HepG2 (cell line): ENCODE results near the gene TARS3. TPM values are rescaled to one million over a fixed set of nuclear protein-coding genes. Genes with fewer than 3 reads are reported as not detected.

Source experiments
- CBX2 ChIP-seq, 2 experiments: fragments of 200-600 bp in 1 of 2; sonication (generic); formaldehyde crosslinking in 1 of 2; IDR thresholded peaks; 2 replicates each; pipeline versions ENCODE4 v1.7.0 to v1.8.1; 2018 to 2022; ENCODE audit warnings: low read depth in 2 of 2, low read length in 1 of 2, mild to moderate bottlenecking in 1 of 2, missing genetic modification reagents in 1 of 2
- CBX5 ChIP-seq: sonication (generic); formaldehyde crosslinking; IDR thresholded peaks from 2 replicates; pipeline ENCODE4 v1.4.0; 2020; ENCODE audit warnings: missing genetic modification reagents, borderline replicate concordance
- ELF3 ChIP-seq: IDR thresholded peaks from 2 replicates; pipeline ENCODE4 v1.6.1; 2016; ENCODE audit warnings: missing genetic modification reagents, missing compliant biosample characterization
- ESRRA ChIP-seq: sonication (generic); formaldehyde crosslinking; IDR thresholded peaks from 2 replicates; pipeline ENCODE4 v1.5.1; 2020; ENCODE audit warnings: mild to moderate bottlenecking, low read depth, missing genetic modification reagents
- IKZF1 ChIP-seq: fragments of 450-650 bp; IDR thresholded peaks from 2 replicates; pipeline ENCODE4 v1.7.1; 2016
- KAT8 ChIP-seq: IDR thresholded peaks from 2 replicates; pipeline ENCODE4 v1.6.1; 2016; ENCODE audit warnings: missing genetic modification reagents, missing compliant biosample characterization
- KLF16 ChIP-seq, 2 experiments: sonication (generic) in 1 of 2; formaldehyde crosslinking in 1 of 2; IDR thresholded peaks; 2 replicates each; pipeline versions ENCODE4 v1.6.1 to v1.8.0; 2016 to 2023; ENCODE audit warnings: missing genetic modification reagents in 2 of 2, missing compliant biosample characterization in 1 of 2
- NFE2L1 ChIP-seq: sonication (generic); formaldehyde crosslinking; IDR thresholded peaks from 2 replicates; pipeline ENCODE4 v1.4.0; 2020; ENCODE audit warnings: missing genetic modification reagents, mild to moderate bottlenecking, borderline replicate concordance
- SIX1 ChIP-seq: sonication (generic); formaldehyde crosslinking; IDR thresholded peaks from 2 replicates; pipeline ENCODE4 v1.4.0; 2020; ENCODE audit warnings: missing genetic modification reagents, borderline replicate concordance
- SP4 ChIP-seq: sonication (generic); formaldehyde crosslinking; IDR thresholded peaks from 2 replicates; pipeline ENCODE4 v1.8.1; 2023; ENCODE audit warnings: mild to moderate bottlenecking, missing genetic modification reagents
- TARDBP ChIP-seq: sonication (generic); formaldehyde crosslinking; IDR thresholded peaks from 2 replicates; pipeline ENCODE4 v1.8.0; 2022; ENCODE audit warnings: mild to moderate bottlenecking, missing genetic modification reagents
- ZFP36L1 ChIP-seq: sonication (generic); formaldehyde crosslinking; IDR thresholded peaks from 2 replicates; pipeline ENCODE4 v1.8.0; 2022; ENCODE audit warnings: mild to moderate bottlenecking, missing genetic modification reagents, moderate library complexity
- ZNF235 ChIP-seq: sonication (generic); formaldehyde crosslinking; IDR thresholded peaks from 2 replicates; pipeline ENCODE4 v1.8.1; 2023; ENCODE audit warnings: mild to moderate bottlenecking, missing genetic modification reagents, borderline replicate concordance
- ZNF256 ChIP-seq: sonication (generic); formaldehyde crosslinking; conservative IDR thresholded peaks from 2 replicates; pipeline ENCODE4 v1.4.0; 2020; ENCODE audit warnings: missing genetic modification reagents
- ZNF30 ChIP-seq: sonication (generic); formaldehyde crosslinking; IDR thresholded peaks from 2 replicates; pipeline ENCODE4 v1.5.0; 2020; ENCODE audit warnings: mild to moderate bottlenecking, missing genetic modification reagents
- ZNF569 ChIP-seq: sonication (generic); formaldehyde crosslinking; IDR thresholded peaks from 2 replicates; pipeline ENCODE4 v1.5.0; 2020; ENCODE audit warnings: mild to moderate bottlenecking, missing genetic modification reagents, moderate library complexity, borderline replicate concordance
- polyA plus RNA-seq, 8 experiments: library from polyadenylated mRNA; depleted of rRNA in 3 of 8; stranded (reverse) in 7 of 8; unstranded in 1 of 8; fragments of >200 nt; fragmentation: Illumina TruSeq in 4 of 8; extraction: Trizol in 4 of 8; gene quantifications; 2 replicates each; pipeline versions ENCODE4 v1.2.1 to v1.2.3, GENCODE V29; 2011 to 2016; ENCODE audit warnings: low read depth in 4 of 8, missing spikeins in 1 of 8, mixed read lengths in 1 of 8; ENCODE audit not compliant: insufficient read depth in 1 of 8
- total RNA-seq, 5 experiments: library from RNA; depleted of rRNA; stranded (reverse); fragments of >200 nt; fragmentation: Illumina TruSeq; extraction: Trizol; gene quantifications; 2 replicates each; pipeline ENCODE4 v1.2.3, GENCODE V29; 2016; ENCODE audit warnings: low read depth in 1 of 5
- TF ChIP-seq, protein P1 (sequence below): sonication (generic); formaldehyde crosslinking; IDR thresholded peaks from 2 replicates; pipeline ENCODE4 v1.4.0; 2020; ENCODE audit warnings: low read depth, missing genetic modification reagents
- TF ChIP-seq, protein P2 (sequence below): sonication (generic); formaldehyde crosslinking; conservative IDR thresholded peaks from 2 replicates; pipeline ENCODE4 v1.8.1; 2023; ENCODE audit warnings: missing genetic modification reagents
- TF ChIP-seq, protein P3 (sequence below): sonication (generic); formaldehyde crosslinking; IDR thresholded peaks from 2 replicates; pipeline ENCODE4 v1.4.0; 2020; ENCODE audit warnings: missing genetic modification reagents, borderline replicate concordance
- TF ChIP-seq, protein P4 (sequence below): IDR thresholded peaks from 2 replicates; pipeline ENCODE4 v1.6.1; 2016; ENCODE audit warnings: missing compliant biosample characterization, missing genetic modification reagents, borderline replicate concordance

The TARS3 gene
- total and polyA plus RNA-seq, 2 of the 13 experiments (the other 11 are each of a cell fraction or from before 2014, with no cell fraction given) = 4.1 to 11.7 TPM

DNA sequence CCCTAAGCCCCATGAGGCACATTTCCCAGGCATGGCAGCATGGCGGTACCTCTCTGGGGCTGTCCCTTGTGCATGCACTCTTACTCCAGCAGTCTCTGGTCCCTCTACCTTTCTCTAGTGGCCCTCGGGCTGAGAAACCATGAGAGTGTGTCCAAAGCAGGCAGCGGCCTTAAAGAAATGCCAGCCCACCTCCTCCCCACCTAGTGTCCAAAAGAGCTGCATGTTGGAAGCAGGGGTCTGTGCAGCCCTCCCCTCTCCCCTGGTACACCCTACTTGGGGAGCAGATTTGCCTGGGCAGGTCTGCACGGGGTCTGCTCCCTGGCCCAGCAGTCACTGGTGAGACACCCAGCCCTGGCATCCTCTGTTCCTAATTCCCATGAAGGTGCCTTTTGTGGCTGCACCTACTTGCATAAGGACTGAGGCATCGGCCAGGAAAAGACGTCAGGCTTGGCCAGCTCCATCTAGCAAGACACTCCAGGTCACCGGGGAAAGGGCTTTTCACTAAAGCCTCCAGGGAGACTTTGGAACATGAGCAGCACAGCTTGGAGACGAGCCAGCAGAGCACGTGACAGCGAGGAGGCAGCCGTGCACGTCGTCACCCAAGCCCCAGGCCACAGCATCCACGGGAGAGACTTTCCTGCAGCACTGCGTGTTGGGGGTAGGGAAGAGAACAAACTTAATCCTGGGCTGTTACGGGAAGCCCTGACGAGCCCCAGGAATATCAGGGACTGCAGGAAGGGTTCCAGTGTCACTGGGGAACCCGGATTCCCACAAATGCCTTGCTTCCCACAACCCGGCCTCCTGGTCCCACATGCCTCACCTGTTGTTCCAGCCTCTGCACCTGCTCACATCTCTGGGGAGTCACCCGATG is 110.9 kb downstream of the TARS3 start (continued):
- TF ChIP-seq, protein P1, sequence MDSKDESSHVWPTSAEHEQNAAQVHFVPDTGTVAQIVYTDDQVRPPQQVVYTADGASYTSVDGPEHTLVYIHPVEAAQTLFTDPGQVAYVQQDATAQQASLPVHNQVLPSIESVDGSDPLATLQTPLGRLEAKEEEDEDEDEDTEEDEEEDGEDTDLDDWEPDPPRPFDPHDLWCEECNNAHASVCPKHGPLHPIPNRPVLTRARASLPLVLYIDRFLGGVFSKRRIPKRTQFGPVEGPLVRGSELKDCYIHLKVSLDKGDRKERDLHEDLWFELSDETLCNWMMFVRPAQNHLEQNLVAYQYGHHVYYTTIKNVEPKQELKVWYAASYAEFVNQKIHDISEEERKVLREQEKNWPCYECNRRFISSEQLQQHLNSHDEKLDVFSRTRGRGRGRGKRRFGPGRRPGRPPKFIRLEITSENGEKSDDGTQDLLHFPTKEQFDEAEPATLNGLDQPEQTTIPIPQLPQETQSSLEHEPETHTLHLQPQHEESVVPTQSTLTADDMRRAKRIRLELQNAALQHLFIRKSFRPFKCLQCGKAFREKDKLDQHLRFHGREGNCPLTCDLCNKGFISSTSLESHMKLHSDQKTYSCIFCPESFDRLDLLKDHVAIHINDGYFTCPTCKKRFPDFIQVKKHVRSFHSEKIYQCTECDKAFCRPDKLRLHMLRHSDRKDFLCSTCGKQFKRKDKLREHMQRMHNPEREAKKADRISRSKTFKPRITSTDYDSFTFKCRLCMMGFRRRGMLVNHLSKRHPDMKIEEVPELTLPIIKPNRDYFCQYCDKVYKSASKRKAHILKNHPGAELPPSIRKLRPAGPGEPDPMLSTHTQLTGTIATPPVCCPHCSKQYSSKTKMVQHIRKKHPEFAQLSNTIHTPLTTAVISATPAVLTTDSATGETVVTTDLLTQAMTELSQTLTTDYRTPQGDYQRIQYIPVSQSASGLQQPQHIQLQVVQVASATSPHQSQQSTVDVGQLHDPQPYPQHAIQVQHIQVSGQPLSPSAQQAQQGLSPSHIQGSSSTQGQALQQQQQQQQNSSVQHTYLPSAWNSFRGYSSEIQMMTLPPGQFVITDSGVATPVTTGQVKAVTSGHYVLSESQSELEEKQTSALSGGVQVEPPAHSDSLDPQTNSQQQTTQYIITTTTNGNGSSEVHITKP (CRISPR knock-in tag) = no peak
- TF ChIP-seq SP4 (no peak; the same call in 1 of the 2 replicates), KAT8 (0 out of 2 replicates have a peak, but pooled peaks have one; percentile 14), ZNF235 (CRISPR knock-in tag) (0 out of 2 replicates have a peak, but pooled peaks have one; percentile 36), ESRRA (CRISPR knock-in tag) (no peak), SIX1 (CRISPR knock-in tag) (no peak), ZNF30 (CRISPR knock-in tag) (no peak), NFE2L1 (CRISPR knock-in tag) (no peak), CBX5 (no peak), IKZF1 (no peak), ZNF569 (no peak), KLF16 (CRISPR knock-in tag; IDR thresholded peaks at IDR 0.05) (no peak), ZNF256 (CRISPR knock-in tag) (no peak), TARDBP (CRISPR knock-in tag) (no peak), ELF3 (peak; percentile 47; the same call in 1 of the 2 replicates), CBX2 (IDR thresholded peaks at IDR 0.05; ENCODE audit: low read depth, low read length) (no peak), CBX2 (CRISPR knock-in tag; IDR thresholded peaks at IDR 0.05; ENCODE audit: low read depth) (no peak; the same call in 1 of the 2 replicates), ZFP36L1 (no peak)
- TF ChIP-seq, protein P2, sequence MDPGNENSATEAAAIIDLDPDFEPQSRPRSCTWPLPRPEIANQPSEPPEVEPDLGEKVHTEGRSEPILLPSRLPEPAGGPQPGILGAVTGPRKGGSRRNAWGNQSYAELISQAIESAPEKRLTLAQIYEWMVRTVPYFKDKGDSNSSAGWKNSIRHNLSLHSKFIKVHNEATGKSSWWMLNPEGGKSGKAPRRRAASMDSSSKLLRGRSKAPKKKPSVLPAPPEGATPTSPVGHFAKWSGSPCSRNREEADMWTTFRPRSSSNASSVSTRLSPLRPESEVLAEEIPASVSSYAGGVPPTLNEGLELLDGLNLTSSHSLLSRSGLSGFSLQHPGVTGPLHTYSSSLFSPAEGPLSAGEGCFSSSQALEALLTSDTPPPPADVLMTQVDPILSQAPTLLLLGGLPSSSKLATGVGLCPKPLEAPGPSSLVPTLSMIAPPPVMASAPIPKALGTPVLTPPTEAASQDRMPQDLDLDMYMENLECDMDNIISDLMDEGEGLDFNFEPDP = no peak
- TF ChIP-seq, protein P3, sequence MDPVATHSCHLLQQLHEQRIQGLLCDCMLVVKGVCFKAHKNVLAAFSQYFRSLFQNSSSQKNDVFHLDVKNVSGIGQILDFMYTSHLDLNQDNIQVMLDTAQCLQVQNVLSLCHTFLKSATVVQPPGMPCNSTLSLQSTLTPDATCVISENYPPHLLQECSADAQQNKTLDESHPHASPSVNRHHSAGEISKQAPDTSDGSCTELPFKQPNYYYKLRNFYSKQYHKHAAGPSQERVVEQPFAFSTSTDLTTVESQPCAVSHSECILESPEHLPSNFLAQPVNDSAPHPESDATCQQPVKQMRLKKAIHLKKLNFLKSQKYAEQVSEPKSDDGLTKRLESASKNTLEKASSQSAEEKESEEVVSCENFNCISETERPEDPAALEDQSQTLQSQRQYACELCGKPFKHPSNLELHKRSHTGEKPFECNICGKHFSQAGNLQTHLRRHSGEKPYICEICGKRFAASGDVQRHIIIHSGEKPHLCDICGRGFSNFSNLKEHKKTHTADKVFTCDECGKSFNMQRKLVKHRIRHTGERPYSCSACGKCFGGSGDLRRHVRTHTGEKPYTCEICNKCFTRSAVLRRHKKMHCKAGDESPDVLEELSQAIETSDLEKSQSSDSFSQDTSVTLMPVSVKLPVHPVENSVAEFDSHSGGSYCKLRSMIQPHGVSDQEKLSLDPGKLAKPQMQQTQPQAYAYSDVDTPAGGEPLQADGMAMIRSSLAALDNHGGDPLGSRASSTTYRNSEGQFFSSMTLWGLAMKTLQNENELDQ (CRISPR knock-in tag) = no peak
- TF ChIP-seq, protein P4, sequence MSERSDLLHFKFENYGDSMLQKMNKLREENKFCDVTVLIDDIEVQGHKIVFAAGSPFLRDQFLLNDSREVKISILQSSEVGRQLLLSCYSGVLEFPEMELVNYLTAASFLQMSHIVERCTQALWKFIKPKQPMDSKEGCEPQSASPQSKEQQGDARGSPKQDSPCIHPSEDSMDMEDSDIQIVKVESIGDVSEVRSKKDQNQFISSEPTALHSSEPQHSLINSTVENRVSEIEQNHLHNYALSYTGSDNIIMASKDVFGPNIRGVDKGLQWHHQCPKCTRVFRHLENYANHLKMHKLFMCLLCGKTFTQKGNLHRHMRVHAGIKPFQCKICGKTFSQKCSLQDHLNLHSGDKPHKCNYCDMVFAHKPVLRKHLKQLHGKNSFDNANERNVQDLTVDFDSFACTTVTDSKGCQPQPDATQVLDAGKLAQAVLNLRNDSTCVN (CRISPR knock-in tag) = no peak
